MM.1S (cell line): ENCODE results near the gene AGFG1.

ENCODE experiments used
- CTCF ChIP-seq: fragments of 300-600 bp; sonication (generic); IDR thresholded peaks from 2 replicates; pipeline ENCODE4 v1.5.1; 2016; ENCODE audit warnings: antibody characterized with exemption, low read length, mixed read lengths
- EZH2 ChIP-seq: fragments of 300-600 bp; sonication (generic); optimal IDR thresholded peaks from 2 replicates; pipeline ENCODE3; 2017; ENCODE audit warnings: low read depth, mild to moderate bottlenecking, antibody characterized with exemption, low read length, mixed read lengths
- EZH2phosphoT487 ChIP-seq: fragments of 300-600 bp; sonication (generic); IDR thresholded peaks from 2 replicates; pipeline ENCODE4 v1.6.1; 2018; ENCODE audit warnings: antibody characterized with exemption, low read length

- no peak for TF ChIP-seq EZH2
- TF ChIP-seq CTCF: no peak
- TF ChIP-seq EZH2phosphoT487: no peak
Observed at GRCh38 chr2:227503433-227504406, 31.8 kb downstream of the AGFG1 start.
